HepG2 (cell line): ENCODE measurements around the gene CHCHD3.

Experiments used
- ARID5B ChIP-seq: IDR thresholded peaks from 2 replicates; pipeline ENCODE4 v1.4.0; 2020; ENCODE audit warnings: mild to moderate bottlenecking, missing genetic modification reagents
- HINFP ChIP-seq: sonication (generic); formaldehyde crosslinking; IDR thresholded peaks from 2 replicates; pipeline ENCODE4 v1.4.0; 2020; ENCODE audit warnings: low read depth, mild to moderate bottlenecking, missing genetic modification reagents
- JUND ChIP-seq: sonication (generic); formaldehyde crosslinking; IDR thresholded peaks from 2 replicates; pipeline ENCODE4 v1.8.0; 2022; ENCODE audit warnings: mild to moderate bottlenecking, missing genetic modification reagents
- SRF ChIP-seq: IDR thresholded peaks from 2 replicates; pipeline ENCODE4 v1.6.1; 2011; ENCODE audit warnings: mild to moderate bottlenecking, low read depth, low read length, moderate library complexity
- ZNF253 ChIP-seq: sonication (generic); formaldehyde crosslinking; IDR thresholded peaks from 2 replicates; pipeline ENCODE4 v1.8.0; 2022; ENCODE audit warnings: mild to moderate bottlenecking, missing genetic modification reagents, borderline replicate concordance
- ZNF605 ChIP-seq: sonication (generic); formaldehyde crosslinking; IDR thresholded peaks from 2 replicates; pipeline ENCODE4 v1.8.0; 2022; ENCODE audit warnings: mild to moderate bottlenecking, missing genetic modification reagents
- ZNF737 ChIP-seq: sonication (generic); formaldehyde crosslinking; IDR thresholded peaks from 2 replicates; pipeline ENCODE4 v1.5.0; 2020; ENCODE audit warnings: missing genetic modification reagents, mild to moderate bottlenecking, borderline replicate concordance

GRCh38 chr7:132998763-132999162 lies 83.1 kb downstream of the CHCHD3 start:
- TF ChIP-seq ZNF737 (CRISPR knock-in tag) (no peak), ARID5B (CRISPR knock-in tag) (no peak), SRF (no peak), JUND (CRISPR knock-in tag) (no peak), HINFP (CRISPR knock-in tag) (no peak), ZNF605 (no peak), ZNF253 (CRISPR knock-in tag) (no peak)
